Activated B cell treated with CpG ODN at 0.5 μM for 24 hours (primary cell): ENCODE results near the gene CARNS1. TPM values are rescaled to one million over a fixed set of nuclear protein-coding genes. Genes with fewer than 3 reads are reported as not detected.
A peak's percentile ranks its signal among the peaks of the same experiment; 100 is the strongest.

ENCODE experiments used
- ATAC-seq: fragments of 200-7000 bp; cut with Tn5 transposase; one replicate; pipeline ENCODE4 v1.10.0; 2021; ENCODE audit warnings: low read depth, mild to moderate bottlenecking, moderate library complexity
- CTCF ChIA-PET: fragments of 350-600 bp; sonication (Branson Sonifier 250); formaldehyde crosslinking; loops from one replicate; lab custom pipeline; 2021; ENCODE audit warnings: antibody characterized with exemption; lab: Charles Lee
- POLR2A ChIA-PET: fragments of 350-600 bp; sonication (Branson Sonifier 250); formaldehyde crosslinking; loops from one replicate; lab custom pipeline; 2021; ENCODE audit warnings: antibody characterized with exemption; lab: Charles Lee
- DNase-seq: peaks from one replicate; pipeline ENCODE4 v3.0.0; 2022
- H3K27ac Mint-ChIP-seq: one replicate; pipeline ENCODE4 v1.8.0; 2020; ENCODE audit warnings: mixed read lengths
- H3K27me3 Mint-ChIP-seq: one replicate; pipeline ENCODE4 v1.8.0; 2021; ENCODE audit warnings: mixed read lengths
- H3K36me3 Mint-ChIP-seq: one replicate; pipeline ENCODE4 v1.8.0; 2021; ENCODE audit warnings: low read depth, mixed read lengths
- H3K4me1 Mint-ChIP-seq: one replicate; pipeline ENCODE4 v1.8.0; 2021; ENCODE audit warnings: mixed read lengths
- H3K4me3 Mint-ChIP-seq: one replicate; pipeline ENCODE4 v1.8.0; 2020; ENCODE audit warnings: mild to moderate bottlenecking, mixed read lengths
- H3K9me3 Mint-ChIP-seq: one replicate; pipeline ENCODE4 v1.8.0; 2020; ENCODE audit warnings: mixed read lengths
- intact Hi-C: fragments of 100-400 bp; cut with micrococcal nuclease; formaldehyde crosslinking; loops from one replicate; pipeline ENCODE4 v1.15.1; 2024
- total RNA-seq: library from RNA; stranded (reverse); gene quantifications from 2 replicates; pipeline ENCODE4 v1.2.3, GENCODE V29; 2022
- TF ChIP-seq, protein P1 (sequence below): fragments of 200-600 bp; IDR thresholded peaks from one replicate; pipeline ENCODE4 v1.8.0; 2022; ENCODE audit warnings: antibody characterized with exemption, mild to moderate bottlenecking

The CARNS1 gene
- total RNA-seq, 1 donor from 2014 or later: 6.3 TPM

DNA sequence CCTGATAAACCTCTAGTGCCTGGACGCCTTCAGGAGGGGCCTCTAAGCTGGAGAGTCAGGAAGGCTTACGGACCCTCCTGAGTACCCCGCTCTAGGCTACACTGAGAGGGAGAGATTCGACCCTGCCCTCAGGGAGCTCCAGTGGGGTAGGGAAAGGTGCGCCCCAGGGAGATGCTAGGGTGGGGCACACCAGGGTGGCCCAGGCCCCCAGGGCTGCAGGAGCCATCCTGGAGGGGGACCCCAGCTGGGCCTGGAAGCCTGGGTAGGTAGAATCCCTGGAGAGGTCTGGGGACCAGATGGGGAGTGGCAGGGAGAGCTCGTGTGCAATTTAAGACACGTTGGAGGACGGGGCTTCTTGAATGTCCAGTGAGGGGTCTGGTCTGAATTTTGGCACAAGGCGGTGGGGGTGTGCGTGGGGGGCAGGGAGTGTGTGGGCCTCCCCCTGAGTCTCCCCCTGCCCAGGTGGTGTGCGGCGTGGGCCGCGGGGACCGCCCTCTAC is 4.7 kb downstream of the CARNS1 start:
- Mint-ChIP-seq H3K36me3 (no peaks in the 10 kb centered on the region), H3K4me3 (peak overlapping the region; percentile 79), H3K27ac (peak overlapping the region; percentile 83), H3K4me1 (peaks cover 53% of the 10 kb centered on the region), H3K9me3 (no peaks in the 10 kb centered on the region), H3K27me3 (no peaks in the 10 kb centered on the region)
- intact Hi-C loops: loop anchor here (2.0 kb wide), 1 partner anchor 17 kb away; the partner anchor contains the start of gene PTPRCAP
- no peak for ATAC-seq
- DNase-seq: no peak
- TF ChIP-seq, protein P1, sequence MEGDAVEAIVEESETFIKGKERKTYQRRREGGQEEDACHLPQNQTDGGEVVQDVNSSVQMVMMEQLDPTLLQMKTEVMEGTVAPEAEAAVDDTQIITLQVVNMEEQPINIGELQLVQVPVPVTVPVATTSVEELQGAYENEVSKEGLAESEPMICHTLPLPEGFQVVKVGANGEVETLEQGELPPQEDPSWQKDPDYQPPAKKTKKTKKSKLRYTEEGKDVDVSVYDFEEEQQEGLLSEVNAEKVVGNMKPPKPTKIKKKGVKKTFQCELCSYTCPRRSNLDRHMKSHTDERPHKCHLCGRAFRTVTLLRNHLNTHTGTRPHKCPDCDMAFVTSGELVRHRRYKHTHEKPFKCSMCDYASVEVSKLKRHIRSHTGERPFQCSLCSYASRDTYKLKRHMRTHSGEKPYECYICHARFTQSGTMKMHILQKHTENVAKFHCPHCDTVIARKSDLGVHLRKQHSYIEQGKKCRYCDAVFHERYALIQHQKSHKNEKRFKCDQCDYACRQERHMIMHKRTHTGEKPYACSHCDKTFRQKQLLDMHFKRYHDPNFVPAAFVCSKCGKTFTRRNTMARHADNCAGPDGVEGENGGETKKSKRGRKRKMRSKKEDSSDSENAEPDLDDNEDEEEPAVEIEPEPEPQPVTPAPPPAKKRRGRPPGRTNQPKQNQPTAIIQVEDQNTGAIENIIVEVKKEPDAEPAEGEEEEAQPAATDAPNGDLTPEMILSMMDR: no peak
- ChIA-PET POLR2A (interaction anchor here (0.6 to 13.9 kb wide), 18 partner anchors 9 to 68 kb away, joined by 4 to 404 read pairs (median 17); partner anchors contain the start of genes CORO1B, POLD4, PPP1CA and PTPRCAP), CTCF (interaction anchor here (1.0 to 5.0 kb wide), 3 partner anchors 8 to 17 kb away, joined by 3 to 53 read pairs (median 3); partner anchors contain the start of genes PPP1CA and TBC1D10C)

DNA sequence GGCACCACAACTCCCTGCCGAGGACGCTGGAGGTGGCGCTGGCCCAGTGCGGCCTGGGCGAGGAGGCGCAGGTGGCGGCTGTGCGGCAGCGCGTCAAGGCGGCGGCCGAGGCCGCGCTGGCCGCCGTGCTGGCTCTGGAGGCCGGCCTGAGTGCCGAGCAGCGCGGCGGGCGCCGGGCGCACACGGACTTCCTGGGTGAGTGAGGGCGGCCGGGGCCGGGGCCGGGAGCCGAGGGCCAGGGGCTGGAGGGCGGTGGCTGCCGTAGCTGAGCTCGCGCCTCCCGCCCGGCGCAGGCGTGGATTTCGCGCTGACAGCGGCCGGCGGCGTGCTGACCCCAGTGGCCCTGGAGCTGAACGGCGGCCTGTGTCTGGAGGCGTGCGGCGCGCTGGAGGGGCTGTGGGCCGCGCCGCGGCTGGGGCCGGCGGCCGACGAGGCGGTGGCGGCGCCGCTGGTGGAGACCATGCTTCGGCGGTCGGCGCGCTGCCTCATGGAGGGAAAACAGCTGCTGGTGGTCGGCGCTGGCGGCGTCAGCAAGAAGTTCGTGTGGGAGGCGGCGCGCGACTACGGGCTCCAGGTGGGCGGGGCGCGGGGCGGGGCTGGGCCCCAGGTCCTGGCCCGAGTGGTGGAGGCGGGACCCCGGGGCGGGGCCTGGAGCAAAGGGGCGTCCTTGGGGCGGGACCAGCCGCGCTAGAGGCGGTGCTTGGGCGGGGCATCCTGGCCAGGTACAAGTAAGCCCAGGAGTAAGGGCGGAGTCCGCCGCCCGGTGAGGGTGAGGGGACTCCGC is 5.4 kb downstream of the CARNS1 start:
- H3K4me3 Mint-ChIP-seq: peak overlapping the region; percentile 79
- intact Hi-C loops: loop anchor here (1.0 to 2.0 kb wide), 3 partner anchors 16 to 43 kb away; partner anchors contain the start of gene PTPRCAP
- peak overlapping the region; percentile 83 for H3K27ac Mint-ChIP-seq
- ChIA-PET CTCF (interaction anchor here (1.0 to 5.0 kb wide), 3 partner anchors 9 to 18 kb away, joined by 3 to 53 read pairs (median 3); partner anchors contain the start of genes PPP1CA and TBC1D10C), POLR2A (interaction anchor here (0.6 to 13.9 kb wide), 18 partner anchors 9 to 193 kb away, joined by 3 to 404 read pairs (median 12); partner anchors contain the start of genes CORO1B, POLD4, PPP1CA and PTPRCAP)
- peaks cover 52% of the 10 kb centered on the region for H3K4me1 Mint-ChIP-seq
- no peaks in the 10 kb centered on the region for H3K27me3 Mint-ChIP-seq
- TF ChIP-seq, protein P1: no peak
- no peaks in the 10 kb centered on the region for H3K36me3 Mint-ChIP-seq
- H3K9me3 Mint-ChIP-seq: no peaks in the 10 kb centered on the region
- DNase-seq (peak; percentile 98), ATAC-seq (peak; percentile 85)

DNA sequence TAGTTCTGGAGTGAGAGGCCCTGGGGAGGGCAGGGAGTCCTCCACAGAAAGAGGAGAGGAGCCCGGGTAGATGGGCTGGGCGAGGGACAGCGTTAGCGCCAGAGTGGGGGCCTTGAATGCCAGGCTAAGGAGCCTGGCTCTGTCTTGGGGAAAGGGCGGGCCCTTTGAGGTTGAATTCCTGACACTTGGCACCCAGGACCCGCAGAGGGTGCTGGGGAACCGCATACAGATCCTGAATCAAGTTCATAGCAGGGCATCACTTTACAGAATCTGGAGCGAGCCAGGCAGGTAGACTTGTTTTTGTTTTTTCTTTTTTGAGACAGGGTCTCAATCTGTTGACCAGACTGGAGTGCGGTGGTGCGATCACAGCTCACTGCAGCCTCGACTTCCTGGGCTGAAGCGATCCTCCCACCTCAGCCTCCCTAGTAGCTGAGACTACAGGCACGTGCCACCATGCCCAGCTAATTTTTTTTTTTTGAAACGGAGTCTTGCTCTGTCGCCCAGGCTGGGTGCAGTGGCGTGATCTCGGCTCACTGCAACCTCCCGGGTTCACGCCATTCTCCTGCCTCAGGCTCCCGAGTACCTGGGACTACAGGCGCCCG is 6.1 kb downstream of the CARNS1 start:
- peak overlapping the region; percentile 77 for H3K27ac Mint-ChIP-seq
- no peaks in the 10 kb centered on the region for H3K9me3 Mint-ChIP-seq
- H3K4me1 Mint-ChIP-seq: peaks cover 45% of the 10 kb centered on the region
- ATAC-seq: no peak
- H3K4me3 Mint-ChIP-seq: peak overlapping the region; percentile 74
- TF ChIP-seq, protein P1: no peak
- CTCF ChIA-PET: interaction anchor here (1.0 to 5.0 kb wide), 3 partner anchors 10 to 18 kb away, joined by 3 to 53 read pairs (median 3); partner anchors contain the start of genes PPP1CA and TBC1D10C
- no peak for DNase-seq
- no peaks in the 10 kb centered on the region for H3K36me3 Mint-ChIP-seq
- H3K27me3 Mint-ChIP-seq: no peaks in the 10 kb centered on the region
- intact Hi-C loops: loop anchor here (1.0 to 2.0 kb wide), 3 partner anchors 15 to 43 kb away; partner anchors contain the start of gene PTPRCAP
- POLR2A ChIA-PET: interaction anchor here (0.6 to 13.9 kb wide), 12 partner anchors 10 to 193 kb away, joined by 3 to 404 read pairs (median 12); partner anchors contain the start of genes PPP1CA, PTPRCAP, RAD9A and RPS6KB2

DNA sequence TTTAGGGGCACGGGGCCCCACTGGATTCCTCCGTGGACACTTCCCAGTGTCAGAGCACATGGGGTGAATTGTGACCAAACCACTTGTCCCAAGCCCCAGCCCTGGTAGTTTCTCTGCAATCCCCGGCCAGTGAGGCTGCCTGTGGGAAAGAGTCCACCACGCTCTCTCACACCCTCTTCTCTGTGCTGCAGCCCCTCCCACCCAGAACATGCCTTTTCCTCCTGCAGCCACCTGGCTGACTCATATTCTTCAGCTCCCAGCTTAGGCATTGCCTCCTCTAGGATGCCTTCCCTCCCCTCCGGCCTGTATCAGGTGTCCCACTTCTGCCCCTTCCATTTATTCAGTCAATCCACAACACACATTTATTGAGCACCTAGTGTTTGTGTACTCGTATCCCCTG is 7.4 kb downstream of the CARNS1 start:
- Mint-ChIP-seq H3K27me3 (no peaks in the 10 kb centered on the region), H3K4me3 (peak overlapping the region; percentile 32), H3K4me1 (peaks cover 39% of the 10 kb centered on the region), H3K9me3 (no peaks in the 10 kb centered on the region), H3K36me3 (no peaks in the 10 kb centered on the region), H3K27ac (no peak overlapping the region)
- TF ChIP-seq, protein P1: no peak
- no peak for DNase-seq
- CTCF ChIA-PET: interaction anchor here (1.1 kb wide), 1 partner anchor 13 kb away, joined by 3 read pairs; no protein-coding TSS in a partner anchor
- intact Hi-C loops: no loop called here
- ATAC-seq: no peak
- POLR2A ChIA-PET: interaction anchor here (1.3 to 13.9 kb wide), 5 partner anchors 12 to 45 kb away, joined by 3 to 404 read pairs (median 9); partner anchors contain the start of genes PPP1CA, PTPRCAP and TBC1D10C
